Suprapubic skin (tissue), 4 donors: ENCODE measurements around the gene KRTAP27-1. TPM values are rescaled to one million over a fixed set of nuclear protein-coding genes. Genes with fewer than 3 reads are reported as not detected.

Experiments used
- DNase-seq, 2 donors: peaks; one replicate each; pipeline ENCODE4 v3.0.0-alpha.2; 2019; ENCODE audit warnings: low spot score in 2 of 2
- H3K27ac ChIP-seq: fragments of 200-600 bp; sonication (generic); one replicate; pipeline ENCODE4 v1.5.1; 2019
- H3K27me3 ChIP-seq: fragments of 200-600 bp; sonication (generic); one replicate; pipeline ENCODE4 v1.5.1; 2019
- H3K36me3 ChIP-seq: fragments of 200-600 bp; sonication (generic); one replicate; pipeline ENCODE4 v1.5.1; 2019
- H3K4me1 ChIP-seq: fragments of 200-600 bp; sonication (generic); one replicate; pipeline ENCODE4 v1.5.1; 2019
- H3K4me3 ChIP-seq: fragments of 200-600 bp; sonication (generic); one replicate; pipeline ENCODE4 v1.5.1; 2019; ENCODE audit warnings: mild to moderate bottlenecking
- H3K9me3 ChIP-seq: fragments of 200-600 bp; sonication (generic); one replicate; pipeline ENCODE4 v1.5.1; 2019
- CTCF ChIP-seq, 2 donors: fragments of 200-600 bp in 1 of 2; fragments of 450-650 bp in 1 of 2; sonication (generic) in 1 of 2; IDR thresholded peaks; one replicate each; pipeline ENCODE4 v1.5.1; 2016 to 2019; ENCODE audit warnings: antibody characterized with exemption in 2 of 2, mild to moderate bottlenecking in 1 of 2, moderate library complexity in 1 of 2
- EP300 ChIP-seq: sonication (generic); formaldehyde crosslinking; IDR thresholded peaks from one replicate; pipeline ENCODE4 v1.6.1; 2017; ENCODE audit warnings: antibody characterized with exemption
- POLR2A ChIP-seq, 2 donors: fragments of 450-650 bp; IDR thresholded peaks; one replicate each; pipeline ENCODE4 v1.6.1; 2017; ENCODE audit warnings: antibody characterized with exemption in 2 of 2, mild to moderate bottlenecking in 2 of 2, moderate library complexity in 2 of 2
- POLR2AphosphoS5 ChIP-seq, 3 donors: sonication (generic); formaldehyde crosslinking; IDR thresholded peaks; one replicate each; pipeline ENCODE4 v1.6.1; 2017; ENCODE audit warnings: antibody characterized with exemption in 3 of 3
- WGBS: methylation state at CpG from one replicate; pipeline ENCODE4 v1.1.5; 2018; 5-methylcytosine and 5-hydroxymethylcytosine counted together
- total RNA-seq, 4 donors: library from RNA; depleted of rRNA; stranded (reverse); fragments of >200 nt; gene quantifications; one replicate each; pipeline ENCODE4 v1.1.0, GENCODE V29; 2016

KRTAP27-1 gene
- total RNA-seq, 4 donors from 2014 or later = not detected

GRCh38 chr21:30338717-30339116 is 1.2 kb upstream of the KRTAP27-1 start:
- H3K4me1 ChIP-seq = no peaks in the 10 kb centered on the region
- no peaks in the 10 kb centered on the region for H3K36me3 ChIP-seq
- H3K27ac ChIP-seq = no peak overlapping the region
- H3K27me3 ChIP-seq = no peaks in the 10 kb centered on the region
- no peak overlapping the region for H3K4me3 ChIP-seq
- H3K9me3 ChIP-seq = no peaks in the 10 kb centered on the region
- no peak for DNase-seq
- WGBS = 89% methylated on average over 4 of the region's 4 CpGs
- TF ChIP-seq CTCF (IDR thresholded peaks at IDR 0.05) (no peak), EP300 (no peak), POLR2AphosphoS5 (IDR thresholded peaks at IDR 0.05) (no peak)

GRCh38 chr21:30337772-30338171 is 278 bp upstream of the KRTAP27-1 start:
- Histone ChIP-seq H3K9me3 (no peaks in the 10 kb centered on the region), H3K4me3 (no peak overlapping the region), H3K4me1 (no peaks in the 10 kb centered on the region), H3K36me3 (no peaks in the 10 kb centered on the region), H3K27me3 (no peaks in the 10 kb centered on the region), H3K27ac (no peak overlapping the region)
- TF ChIP-seq CTCF (IDR thresholded peaks at IDR 0.05) (no peak), EP300 (no peak), POLR2A (IDR thresholded peaks at IDR 0.05) (no peak), POLR2AphosphoS5 (IDR thresholded peaks at IDR 0.05) (no peak)
- no peak for DNase-seq

GRCh38 chr21:30336596-30336995 is 898 bp downstream of the KRTAP27-1 start:
- TF ChIP-seq POLR2AphosphoS5 (IDR thresholded peaks at IDR 0.05) (no peak), POLR2A (IDR thresholded peaks at IDR 0.05) (no peak), EP300 (no peak), CTCF (IDR thresholded peaks at IDR 0.05) (no peak)
- DNase-seq = no peak
- 42% methylated on average over 2 of the region's 2 CpGs for WGBS

GRCh38 chr21:30333736-30334135 is 3.8 kb downstream of the KRTAP27-1 start:
- no peaks in the 10 kb centered on the region for H3K4me1 ChIP-seq
- no peak for DNase-seq
- no peak overlapping the region for H3K27ac ChIP-seq
- H3K4me3 ChIP-seq = no peak overlapping the region
- H3K9me3 ChIP-seq = no peaks in the 10 kb centered on the region
- WGBS = 79% methylated on average over 3 of the region's 3 CpGs
- no peaks in the 10 kb centered on the region for H3K27me3 ChIP-seq
- H3K36me3 ChIP-seq = no peaks in the 10 kb centered on the region
- no peak for TF ChIP-seq POLR2A (IDR thresholded peaks at IDR 0.05)
- no peak for TF ChIP-seq CTCF (IDR thresholded peaks at IDR 0.05)
- TF ChIP-seq EP300 = no peak
- no peak for TF ChIP-seq POLR2AphosphoS5 (IDR thresholded peaks at IDR 0.05)

More at GRCh38 chr21:30336596-30336995, 898 bp downstream of the KRTAP27-1 start:
- H3K4me1 ChIP-seq = no peaks in the 10 kb centered on the region
- no peak overlapping the region for H3K27ac ChIP-seq
- H3K4me3 ChIP-seq = no peak overlapping the region
- no peaks in the 10 kb centered on the region for H3K36me3 ChIP-seq
- no peaks in the 10 kb centered on the region for H3K9me3 ChIP-seq
- H3K27me3 ChIP-seq = no peaks in the 10 kb centered on the region

GRCh38 chr21:30332681-30333080 is 4.8 kb downstream of the KRTAP27-1 start:
- DNase-seq = no peak
- H3K27me3 ChIP-seq = no peaks in the 10 kb centered on the region
- TF ChIP-seq POLR2AphosphoS5 (IDR thresholded peaks at IDR 0.05) = no peak
- no peak for TF ChIP-seq EP300
- TF ChIP-seq CTCF (IDR thresholded peaks at IDR 0.05) = no peak
- no peak for TF ChIP-seq POLR2A (IDR thresholded peaks at IDR 0.05)
- WGBS = 89% methylated on average over 2 of the region's 2 CpGs
- no peak overlapping the region for H3K27ac ChIP-seq
- no peaks in the 10 kb centered on the region for H3K9me3 ChIP-seq
- no peaks in the 10 kb centered on the region for H3K36me3 ChIP-seq
- no peak overlapping the region for H3K4me3 ChIP-seq
- no peaks in the 10 kb centered on the region for H3K4me1 ChIP-seq
